Fibroblast of the aortic adventitia (primary cell): ENCODE results near the gene IRS2. TPM values are rescaled to one million over a fixed set of nuclear protein-coding genes. Genes with fewer than 3 reads are reported as not detected.
"Not testable (repeated sequence)": the region's sequence is repeated elsewhere in the genome, so short reads cannot be mapped to it uniquely, and the experiment has no call there.

Experiments used
- DNase-seq: peaks from one replicate; pipeline ENCODE4 v3.0.0-alpha.2; 2010; ENCODE audit warnings: low read depth
- H3K4me3 ChIP-seq: 2 replicates; pipeline ENCODE4 v1.5.1; 2011; ENCODE audit warnings: low read depth, mild to moderate bottlenecking, control low read depth, low read length, moderate library complexity
- CTCF ChIP-seq: IDR thresholded peaks from 2 replicates; pipeline ENCODE4 v1.5.1; 2011; ENCODE audit warnings: mild to moderate bottlenecking, low read length, control low read depth, inconsistent platforms; ENCODE audit not compliant: insufficient read depth
- total RNA-seq: library from RNA; depleted of rRNA; stranded (reverse); fragments of >200 nt; gene quantifications from 2 replicates; pipeline ENCODE4 v1.2.3, GENCODE V29; 2012; ENCODE audit warnings: low replicate concordance

IRS2 gene
- total RNA-seq, 1 donor: 4.3 TPM

DNA sequence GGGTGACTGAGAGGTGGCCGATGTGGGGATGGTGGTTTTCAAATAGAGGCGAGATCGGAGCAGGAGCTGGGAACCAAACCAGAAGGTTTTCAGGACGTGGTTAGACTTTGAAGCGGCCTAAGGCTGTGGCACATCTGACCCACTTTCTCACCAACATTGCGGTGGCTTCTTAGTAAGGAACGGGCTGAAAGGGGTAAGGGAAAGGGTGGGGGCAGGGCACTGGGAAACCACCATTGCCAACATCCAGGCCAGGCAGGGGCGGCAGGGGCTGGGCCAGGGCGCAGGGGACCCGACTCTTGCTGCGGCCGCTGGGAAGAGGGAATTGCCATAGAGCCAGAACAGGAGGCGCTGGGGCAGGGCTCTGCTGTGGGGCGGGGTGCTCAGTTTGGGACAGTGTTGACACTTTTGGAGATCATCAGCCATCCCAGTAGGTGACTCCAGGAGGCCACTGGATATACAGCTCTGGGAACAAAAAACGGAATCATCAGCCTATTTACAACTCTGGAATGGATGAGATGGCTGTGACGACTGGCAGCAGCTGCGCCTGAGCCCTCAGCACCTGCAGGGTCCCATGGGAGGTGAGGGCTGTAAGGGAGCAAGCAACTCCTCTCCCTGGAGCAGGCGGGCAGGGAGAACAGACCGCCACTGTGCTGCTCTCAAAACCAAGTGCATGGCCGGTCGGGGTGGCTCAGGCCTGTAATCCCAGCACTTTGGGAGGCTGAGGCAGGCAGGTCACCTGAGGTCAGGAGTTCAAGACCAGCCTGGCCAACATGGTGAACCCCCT is 52.2 kb downstream of the IRS2 start:
- TF ChIP-seq CTCF: no peak
- no peak for DNase-seq
- H3K4me3 ChIP-seq: no peak overlapping the region

DNA sequence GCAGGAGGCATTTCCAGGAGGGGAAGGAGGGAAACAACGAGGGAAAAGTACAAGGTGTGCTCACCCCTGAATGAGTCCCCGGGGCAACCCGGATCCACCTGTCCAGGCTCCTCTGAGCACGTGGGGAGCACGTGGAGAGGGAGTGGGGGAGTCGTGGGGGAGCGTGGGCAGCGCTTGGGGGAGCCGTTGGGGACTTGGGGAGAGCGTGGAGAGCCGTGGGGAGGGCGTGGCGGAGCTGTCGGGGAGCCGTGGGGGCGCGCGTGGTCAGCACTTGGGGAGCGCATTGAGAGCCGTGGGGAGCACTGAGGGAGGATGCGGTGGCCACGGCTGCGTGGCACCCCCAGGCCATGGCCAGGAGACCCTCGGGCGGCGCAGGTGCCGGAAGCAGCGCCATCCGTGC is 52.8 kb downstream of the IRS2 start:
- no peak for TF ChIP-seq CTCF

GRCh38 chr13:109732470-109733170 is 53.8 kb downstream of the IRS2 start:
- DNase-seq, H3K4me3 ChIP-seq: not testable (repeated sequence)

More for the DNA sequence above, 52.8 kb downstream of the IRS2 start:
- no peak for DNase-seq
- no peak overlapping the region for H3K4me3 ChIP-seq

GRCh38 chr13:109730812-109731335 is 55.5 kb downstream of the IRS2 start:
- H3K4me3 ChIP-seq: no peak overlapping the region
- no peak for DNase-seq
- TF ChIP-seq CTCF: no peak

DNA sequence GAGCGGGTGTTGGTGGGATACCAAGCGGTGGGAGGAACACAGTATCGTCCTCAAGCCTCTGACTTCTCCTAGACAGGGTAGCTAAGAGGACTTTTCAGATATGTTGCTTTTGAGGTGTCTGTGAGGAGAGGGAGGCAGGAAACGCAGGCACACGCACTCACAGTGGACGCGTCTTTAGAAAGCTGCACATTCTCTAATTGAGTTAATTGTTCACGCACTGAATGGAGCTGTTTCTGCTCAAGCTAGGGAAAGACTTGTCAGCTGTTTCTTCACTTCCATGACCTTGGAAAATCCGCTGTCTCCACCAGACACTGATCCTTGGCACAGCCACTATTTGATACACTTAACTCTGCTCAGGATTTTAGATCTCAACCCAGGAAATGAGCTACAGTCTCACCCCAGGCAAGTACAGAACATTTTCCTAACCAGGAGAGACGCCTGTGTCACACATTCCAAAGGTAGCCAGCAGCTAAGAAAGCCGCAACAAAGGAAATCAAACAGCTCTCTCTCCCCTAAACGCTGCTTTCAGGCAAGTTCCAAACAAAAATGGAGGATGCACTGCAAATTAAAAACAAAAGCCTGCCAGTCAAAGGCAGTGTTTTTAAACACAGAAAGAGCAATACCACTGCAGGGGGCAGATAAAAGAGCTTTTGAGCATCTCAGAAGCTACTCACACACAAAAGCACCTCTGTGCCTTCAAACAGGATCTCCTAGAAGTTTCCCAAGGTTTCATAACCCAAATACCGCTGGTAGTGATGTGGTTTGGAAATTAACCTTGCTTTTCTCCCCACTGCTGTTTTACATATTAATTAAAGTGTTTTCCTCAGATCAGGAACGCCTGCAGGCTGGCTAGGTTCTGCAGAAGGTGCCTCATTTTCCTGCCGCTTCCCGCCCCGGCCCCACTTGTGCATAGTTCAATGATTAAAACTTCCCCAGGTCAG is 57.3 kb downstream of the IRS2 start:
- no peak overlapping the region for H3K4me3 ChIP-seq
- TF ChIP-seq CTCF: no peak
- no peak for DNase-seq

DNA sequence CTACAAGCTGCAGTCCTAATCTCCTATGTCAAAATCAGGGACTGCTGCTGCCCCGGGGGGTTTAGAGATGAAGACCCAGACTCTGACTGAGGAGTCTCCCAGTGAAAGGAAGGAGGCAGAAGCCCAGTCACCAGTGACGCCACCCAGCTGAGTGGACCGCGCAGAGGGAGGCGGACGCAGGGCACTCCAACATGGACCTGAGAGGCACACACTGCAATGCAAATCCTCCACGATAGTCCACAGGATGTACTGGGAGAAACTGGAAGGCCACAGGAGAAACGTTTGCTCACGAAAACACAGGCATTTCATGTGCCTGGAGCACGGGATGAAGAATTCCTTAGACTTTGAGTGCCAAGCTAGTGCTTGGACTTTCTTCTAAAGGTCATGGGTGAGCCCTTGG is 58.3 kb downstream of the IRS2 start:
- no peak for DNase-seq
- no peak overlapping the region for H3K4me3 ChIP-seq
- no peak for TF ChIP-seq CTCF
